Esophagus muscularis mucosa (tissue), 4 donors: ENCODE results near the gene TRAF1. TPM values are rescaled to one million over a fixed set of nuclear protein-coding genes. Genes with fewer than 3 reads are reported as not detected.

ENCODE experiments used
- DNase-seq: peaks from one replicate; pipeline ENCODE4 v3.0.0-alpha.2; 2017; ENCODE audit errors: extremely low spot score
- H3K27ac ChIP-seq, 4 donors: fragments of 200-600 bp; sonication (generic); replicated peaks in 1 of 4; 1 replicate in 3 of 4; 2 replicates in 1 of 4; pipeline ENCODE4 v1.5.1; 2016 to 2019; ENCODE audit warnings: mild to moderate bottlenecking in 1 of 4
- H3K27me3 ChIP-seq, 4 donors: fragments of 200-600 bp; sonication (generic); one replicate each; pipeline versions ENCODE4 v1.5.1 to v1.6.0; 2016 to 2019
- H3K36me3 ChIP-seq, 4 donors: fragments of 200-600 bp; sonication (generic); one replicate each; pipeline ENCODE4 v1.5.1; 2016 to 2019
- H3K4me1 ChIP-seq, 4 donors: fragments of 200-600 bp; sonication (generic); one replicate each; pipeline ENCODE4 v1.5.1; 2016 to 2019
- H3K4me3 ChIP-seq, 4 donors: fragments of 200-600 bp; sonication (generic); 1 replicate in 2 of 4; 2 replicates in 2 of 4; pipeline ENCODE4 v1.5.1; 2016 to 2019; ENCODE audit warnings: mild to moderate bottlenecking in 4 of 4, moderate library complexity in 1 of 4
- H3K9me3 ChIP-seq, 4 donors: fragments of 200-600 bp; sonication (generic); 1 replicate in 3 of 4; 2 replicates in 1 of 4; pipeline ENCODE4 v1.5.1; 2016 to 2019
- EP300 ChIP-seq: sonication (generic); formaldehyde crosslinking; IDR thresholded peaks from one replicate; pipeline ENCODE4 v1.6.1; 2017; ENCODE audit warnings: antibody characterized with exemption
- POLR2A ChIP-seq: fragments of 450-650 bp; IDR thresholded peaks from one replicate; pipeline ENCODE4 v1.6.1; 2017; ENCODE audit warnings: antibody characterized with exemption, moderate library complexity, mild to moderate bottlenecking, low read depth
- POLR2AphosphoS5 ChIP-seq, 2 donors: sonication (generic); formaldehyde crosslinking; IDR thresholded peaks; one replicate each; pipeline ENCODE4 v1.6.1; 2017; ENCODE audit warnings: antibody characterized with exemption in 2 of 2
- WGBS: methylation state at CpG from one replicate; pipeline ENCODE4 v1.1.5; 2018; 5-methylcytosine and 5-hydroxymethylcytosine counted together
- intact Hi-C: fragments of 100-400 bp; cut with DNase I; formaldehyde crosslinking; loops from one replicate; pipeline ENCODE4 v1.15.1; 2023
- total RNA-seq, 4 donors: library from RNA; depleted of rRNA; stranded (reverse); fragments of >200 nt; gene quantifications; one replicate each; pipeline versions ENCODE4 v1.1.0 to v1.2.1, GENCODE V29; 2016
- TF ChIP-seq, protein P1 (sequence below), 3 experiments: fragments of 200-600 bp in 2 of 3; fragments of 450-650 bp in 1 of 3; sonication (generic) in 2 of 3; IDR thresholded peaks; one replicate each; pipeline ENCODE4 v1.5.1; 2017 to 2019; ENCODE audit warnings: antibody characterized with exemption in 3 of 3, mild to moderate bottlenecking in 2 of 3, moderate library complexity in 1 of 3

The TRAF1 gene
- total RNA-seq, 4 donors from 2014 or later, result 4.0 to 7.4 (median 5.5) TPM

- 81% methylated on average over 6 of the region's 6 CpGs for WGBS
- intact Hi-C loops, result no loop called here
Observed at GRCh38 chr9:120932086-120932823, 5.7 kb upstream of the TRAF1 start.

GRCh38 chr9:120931231-120932085 is 4.9 kb upstream of the TRAF1 start:
- Histone ChIP-seq H3K27ac (peak overlapping the region; percentile 77 to 96 (median 92)), H3K27me3 (no peaks in the 10 kb centered on the region), H3K4me3 (no peak overlapping the region), H3K36me3 (no peaks in the 10 kb centered on the region), H3K4me1 (peaks cover 57 to 77% (median 73%) of the 10 kb centered on the region in 4 donors), H3K9me3 (no peaks in the 10 kb centered on the region)
- no peak for DNase-seq
- WGBS, result 27% methylated on average over 4 of the region's 4 CpGs
- peak; percentile 59 for TF ChIP-seq POLR2AphosphoS5 (IDR thresholded peaks at IDR 0.05)
- TF ChIP-seq, protein P1, sequence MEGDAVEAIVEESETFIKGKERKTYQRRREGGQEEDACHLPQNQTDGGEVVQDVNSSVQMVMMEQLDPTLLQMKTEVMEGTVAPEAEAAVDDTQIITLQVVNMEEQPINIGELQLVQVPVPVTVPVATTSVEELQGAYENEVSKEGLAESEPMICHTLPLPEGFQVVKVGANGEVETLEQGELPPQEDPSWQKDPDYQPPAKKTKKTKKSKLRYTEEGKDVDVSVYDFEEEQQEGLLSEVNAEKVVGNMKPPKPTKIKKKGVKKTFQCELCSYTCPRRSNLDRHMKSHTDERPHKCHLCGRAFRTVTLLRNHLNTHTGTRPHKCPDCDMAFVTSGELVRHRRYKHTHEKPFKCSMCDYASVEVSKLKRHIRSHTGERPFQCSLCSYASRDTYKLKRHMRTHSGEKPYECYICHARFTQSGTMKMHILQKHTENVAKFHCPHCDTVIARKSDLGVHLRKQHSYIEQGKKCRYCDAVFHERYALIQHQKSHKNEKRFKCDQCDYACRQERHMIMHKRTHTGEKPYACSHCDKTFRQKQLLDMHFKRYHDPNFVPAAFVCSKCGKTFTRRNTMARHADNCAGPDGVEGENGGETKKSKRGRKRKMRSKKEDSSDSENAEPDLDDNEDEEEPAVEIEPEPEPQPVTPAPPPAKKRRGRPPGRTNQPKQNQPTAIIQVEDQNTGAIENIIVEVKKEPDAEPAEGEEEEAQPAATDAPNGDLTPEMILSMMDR (IDR thresholded peaks at IDR 0.05), result no peak
- intact Hi-C loops, result no loop called here

More at GRCh38 chr9:120932086-120932823, 5.7 kb upstream of the TRAF1 start:
- Histone ChIP-seq H3K4me1 (peaks cover 61 to 84% (median 80%) of the 10 kb centered on the region in 4 donors), H3K9me3 (no peaks in the 10 kb centered on the region), H3K27me3 (no peaks in the 10 kb centered on the region), H3K36me3 (no peaks in the 10 kb centered on the region), H3K4me3 (no peak overlapping the region), H3K27ac (peak overlapping the region; percentile 77 to 96 (median 92))
- DNase-seq, result no peak
- no peak for TF ChIP-seq POLR2A
- TF ChIP-seq, protein P1 (IDR thresholded peaks at IDR 0.05), result no peak
- no peak for TF ChIP-seq EP300
- no peak for TF ChIP-seq POLR2AphosphoS5 (IDR thresholded peaks at IDR 0.05)

DNA sequence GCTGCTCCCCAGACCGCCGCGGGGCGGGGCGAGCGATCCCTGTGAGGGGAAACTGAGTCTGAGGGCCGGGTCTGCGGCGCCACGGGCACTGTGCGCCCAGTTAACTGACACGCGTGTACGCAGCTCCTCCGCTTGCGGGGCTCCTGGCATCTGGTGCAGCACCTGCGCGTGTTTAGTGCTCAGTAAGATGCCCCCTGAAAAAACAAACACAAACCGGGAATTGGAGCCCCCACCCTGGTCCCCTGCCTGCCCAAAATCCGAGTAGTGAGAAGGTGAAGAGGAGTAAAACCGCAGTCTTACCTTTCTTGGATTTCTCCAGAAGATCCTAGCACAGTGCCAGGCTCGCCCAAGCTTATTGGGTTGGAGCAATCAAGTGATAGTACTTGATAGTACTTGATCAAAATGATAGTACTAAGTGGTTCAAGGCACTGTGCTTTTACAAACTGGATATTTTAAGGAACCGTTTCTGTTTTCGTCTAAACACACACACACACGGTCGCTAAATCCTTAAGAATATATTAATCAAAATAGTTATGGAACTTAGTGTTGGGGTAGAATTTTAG is 2.7 kb upstream of the TRAF1 start:
- H3K9me3 ChIP-seq, result no peaks in the 10 kb centered on the region
- TF ChIP-seq EP300 (no peak), POLR2A (no peak), POLR2AphosphoS5 (IDR thresholded peaks at IDR 0.05) (no peak)
- TF ChIP-seq, protein P1 (IDR thresholded peaks at IDR 0.05), result no peak
- peak overlapping the region; percentile 91 to 98 (median 94) for H3K27ac ChIP-seq
- intact Hi-C loops, result no loop called here
- H3K4me1 ChIP-seq, result peaks cover 36 to 65% (median 53%) of the 10 kb centered on the region in 4 donors
- no peaks in the 10 kb centered on the region for H3K27me3 ChIP-seq
- no peak for DNase-seq
- H3K36me3 ChIP-seq, result no peaks in the 10 kb centered on the region
- H3K4me3 ChIP-seq, result peak overlapping the region; percentile 76 to 95 (median 84)
- WGBS, result 45% methylated on average over 11 of the region's 26 CpGs

DNA sequence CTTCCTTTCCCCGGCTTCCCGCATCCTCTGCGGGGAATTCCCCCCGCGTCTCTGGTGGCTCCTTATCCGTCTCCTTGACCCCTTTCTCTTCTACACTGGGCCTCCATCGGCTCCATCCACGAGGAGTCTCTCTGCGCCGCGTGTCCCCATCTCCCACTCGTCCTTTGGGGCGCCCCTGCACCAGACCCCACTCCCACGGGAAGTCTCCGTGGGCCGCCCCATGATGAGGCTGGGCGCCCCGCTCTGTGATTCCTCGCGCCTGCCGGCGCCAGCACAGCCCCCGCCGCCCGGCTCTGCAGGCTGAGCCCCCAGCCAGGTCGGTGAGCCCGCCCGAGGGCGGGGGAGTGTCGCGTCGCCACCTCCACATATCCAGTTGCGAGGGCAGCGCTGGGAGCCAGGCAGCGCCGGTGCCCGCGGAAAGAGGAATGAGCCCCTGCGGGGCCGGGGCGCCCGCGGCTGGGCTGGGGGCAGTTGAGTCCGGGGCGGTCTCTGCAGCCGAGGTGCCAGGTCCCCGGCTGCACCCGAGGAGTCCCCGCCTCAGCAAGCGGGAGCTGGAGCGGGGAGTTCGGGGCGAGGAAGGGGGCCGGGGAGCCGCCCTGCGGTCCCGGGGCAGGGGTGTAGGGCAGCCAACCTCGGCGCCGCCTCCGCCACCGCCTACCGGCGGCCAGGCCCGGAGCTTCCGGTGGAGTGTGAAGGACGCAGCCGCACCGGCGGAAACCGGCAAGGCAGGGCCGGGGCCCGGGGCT is 2.1 kb upstream of the TRAF1 start:
- H3K4me1 ChIP-seq, result peaks cover 31 to 59% (median 47%) of the 10 kb centered on the region in 4 donors
- 2% methylated on average over 14 of the region's 73 CpGs for WGBS
- no peaks in the 10 kb centered on the region for H3K36me3 ChIP-seq
- peak overlapping the region; percentile 76 to 95 (median 84) for H3K4me3 ChIP-seq
- no peak for DNase-seq
- no peaks in the 10 kb centered on the region for H3K27me3 ChIP-seq
- H3K27ac ChIP-seq, result peak overlapping the region; percentile 91 to 98 (median 94)
- TF ChIP-seq POLR2AphosphoS5 (IDR thresholded peaks at IDR 0.05) (peak; percentile 74 to 79), EP300 (no peak)
- TF ChIP-seq, protein P1 (IDR thresholded peaks at IDR 0.05), result peak; percentile 25 to 41 (median 31)
- H3K9me3 ChIP-seq, result no peaks in the 10 kb centered on the region
- intact Hi-C loops, result no loop called here
